Activated T-cell treated with anti-CD3 and anti-CD28 coated beads, Interleukin-2, amount 50 U/mL, for 24 hours (primary cell): ENCODE data around the gene TTC9C.

Source experiments
- DNase-seq: peaks from one replicate; pipeline ENCODE4 v3.0.0-alpha.2; 2020
- H3K27ac Mint-ChIP-seq: 2 replicates; pipeline ENCODE4 v1.8.0; 2020; ENCODE audit warnings: mild to moderate bottlenecking, mixed read lengths
- H3K27me3 Mint-ChIP-seq: 2 replicates; pipeline ENCODE4 v1.8.0; 2020; ENCODE audit warnings: mixed read lengths
- H3K36me3 Mint-ChIP-seq: 2 replicates; pipeline ENCODE4 v1.8.0; 2020; ENCODE audit warnings: low read depth, mixed read lengths
- H3K4me1 Mint-ChIP-seq: 2 replicates; pipeline ENCODE4 v1.8.0; 2020; ENCODE audit warnings: low read depth, mixed read lengths
- H3K4me3 Mint-ChIP-seq: 2 replicates; pipeline ENCODE4 v1.8.0; 2020; ENCODE audit warnings: mild to moderate bottlenecking, moderate library complexity, mixed read lengths
- H3K9me3 Mint-ChIP-seq: 2 replicates; pipeline ENCODE4 v1.8.0; 2020; ENCODE audit warnings: mixed read lengths

The TTC9C gene

DNA sequence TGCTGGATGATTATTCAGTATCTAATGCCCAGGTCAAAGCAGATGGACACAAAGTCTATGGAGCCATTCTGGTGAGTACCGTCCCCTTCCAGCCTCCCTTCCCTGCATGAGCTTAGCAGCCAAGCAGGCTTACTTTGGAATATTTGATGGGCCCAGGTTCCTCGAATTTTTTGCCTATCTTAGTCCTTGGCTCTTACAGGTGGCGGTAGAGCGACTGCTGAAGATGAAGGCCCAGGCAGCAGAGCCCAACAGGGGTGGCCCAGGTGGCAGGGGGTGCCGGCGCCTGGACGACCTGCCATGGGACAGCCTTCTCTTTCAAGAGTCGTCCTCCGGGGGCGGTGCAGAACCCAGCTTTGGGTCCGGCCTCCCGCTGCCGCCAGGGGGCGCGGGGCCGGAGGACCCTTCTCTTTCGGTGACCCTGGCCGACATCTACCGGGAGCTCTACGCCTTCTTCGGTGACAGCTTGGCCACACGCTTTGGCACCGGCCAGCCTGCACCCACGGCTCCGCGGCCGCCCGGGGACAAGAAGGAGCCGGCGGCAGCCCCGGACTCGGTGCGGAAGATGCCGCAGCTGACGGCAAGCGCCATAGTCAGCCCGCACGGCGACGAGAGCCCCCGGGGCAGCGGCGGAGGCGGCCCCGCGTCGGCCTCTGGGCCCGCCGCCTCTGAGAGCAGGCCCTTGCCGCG is 58.2 kb downstream of the TTC9C start:
- DNase-seq, result peak; percentile 89
- Mint-ChIP-seq H3K36me3 (peaks cover 89% of the 10 kb centered on the region), H3K27ac (peak overlapping the region; percentile 95), H3K27me3 (no peaks in the 10 kb centered on the region), H3K4me1 (peaks cover 41% of the 10 kb centered on the region), H3K4me3 (peak overlapping the region; percentile 86), H3K9me3 (no peaks in the 10 kb centered on the region)

DNA sequence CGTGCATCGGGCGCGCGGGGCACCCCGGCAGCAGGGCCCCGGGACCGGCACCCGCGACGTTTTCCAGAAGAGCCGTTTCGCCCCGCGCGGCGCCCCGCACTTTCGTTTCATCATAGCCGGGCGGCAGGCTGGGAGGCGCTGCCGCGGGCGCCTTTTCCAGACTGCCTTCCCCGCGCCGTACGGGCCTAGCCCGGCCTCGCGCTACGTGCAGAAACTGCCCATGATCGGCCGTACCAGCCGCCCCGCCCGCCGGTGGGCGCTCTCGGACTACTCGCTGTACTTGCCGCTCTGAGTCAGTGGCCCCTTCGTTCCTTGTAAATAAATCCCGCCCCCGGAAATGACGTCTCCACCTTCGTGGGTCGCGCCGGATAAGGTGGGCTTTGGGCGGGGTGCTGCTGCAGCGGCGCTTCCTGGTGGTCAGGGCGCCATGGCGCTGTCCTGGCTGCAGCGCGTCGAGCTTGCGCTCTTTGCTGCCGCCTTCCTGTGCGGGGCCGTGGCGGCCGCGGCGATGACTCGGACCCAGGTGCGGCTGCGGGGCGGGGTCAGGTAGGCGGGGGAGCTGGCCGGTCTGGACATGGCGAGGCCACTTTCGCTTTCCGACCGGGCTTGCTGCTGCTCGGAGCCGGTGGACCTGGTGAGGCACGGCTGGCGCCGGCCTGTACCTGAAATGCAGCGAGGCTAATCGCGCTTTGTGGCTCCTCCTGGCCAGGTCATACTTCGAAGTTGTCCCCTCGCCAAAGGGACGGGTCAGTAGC is 58.9 kb downstream of the TTC9C start, which contains the start of gene TMEM179B:
TMEM179B (plus strand) TSS at position 398 of the 755 bp plus-strand sequence; CDS start at position 428, 30 bp downstream.
- Mint-ChIP-seq H3K36me3 (peaks cover 89% of the 10 kb centered on the region), H3K4me3 (peak within 1 kb of the TSS; percentile 91), H3K27me3 (no peaks in the 10 kb centered on the region), H3K27ac (peak within 1 kb of the TSS; percentile 96), H3K9me3 (no peaks in the 10 kb centered on the region), H3K4me1 (peaks cover 44% of the 10 kb centered on the region)
- DNase-seq, result peak; percentile 97
